ENCODE data around the gene LRP1B. TPM values are rescaled to one million over a fixed set of nuclear protein-coding genes. Genes with fewer than 3 reads are reported as not detected.

The LRP1B gene
- total and polyA plus RNA-seq, 4 donors, result 0.01 to 0.84 (median 0.17) TPM

GRCh38 chr2:140288726-140289125 is 1842.1 kb downstream of the LRP1B start:
- no peaks in the 10 kb centered on the region for H3K27me3 ChIP-seq (ENCODE audit: control insufficient read depth in 4 of 4, insufficient read depth in 4 of 4, low read length in 3 of 4)
- H3K4me1 ChIP-seq (ENCODE audit: control insufficient read depth in 4 of 4, insufficient read depth in 4 of 4, low read length in 3 of 4), result no peaks in the 10 kb centered on the region
- H3K27ac ChIP-seq (ENCODE audit: low read depth in 1 of 2, low read length in 2 of 2), result no peak overlapping the region
- H3K4me3 ChIP-seq (ENCODE audit: low read depth in 1 of 3, low read length in 3 of 3), result no peak overlapping the region
- no peaks in the 10 kb centered on the region for H3K36me3 ChIP-seq (ENCODE audit: control insufficient read depth in 4 of 4, insufficient read depth in 3 of 4, low read depth in 1 of 4, low read length in 3 of 4)
- no peaks in the 10 kb centered on the region for H3K9me3 ChIP-seq (ENCODE audit: control insufficient read depth in 4 of 4, low read length in 3 of 4)
- TF ChIP-seq RAD21 (IDR thresholded peaks at IDR 0.05) (no peak), EGR1 (IDR thresholded peaks at IDR 0.05; ENCODE audit: low read depth in 2 of 2) (no peak), HNF4A (conservative IDR thresholded peaks at IDR 0.05) (no peak), GABPA (IDR thresholded peaks at IDR 0.05 in 1 of 2, conservative IDR thresholded peaks at IDR 0.05 in 1 of 2) (no peak), YY1 (IDR thresholded peaks at IDR 0.05) (no peak), TAF1 (conservative IDR thresholded peaks at IDR 0.05) (no peak), SP1 (IDR thresholded peaks at IDR 0.05) (no peak), JUND (IDR thresholded peaks at IDR 0.05) (no peak), REST (IDR thresholded peaks at IDR 0.05) (no peak), FOXA2 (IDR thresholded peaks at IDR 0.05) (no peak), RXRA (IDR thresholded peaks at IDR 0.05) (no peak), FOXA1 (IDR thresholded peaks at IDR 0.05) (no peak), NR2F2 (IDR thresholded peaks at IDR 0.05) (no peak), ATF3 (IDR thresholded peaks at IDR 0.05) (no peak), HNF4G (IDR thresholded peaks at IDR 0.05) (no peak)
- TF ChIP-seq, protein P1, sequence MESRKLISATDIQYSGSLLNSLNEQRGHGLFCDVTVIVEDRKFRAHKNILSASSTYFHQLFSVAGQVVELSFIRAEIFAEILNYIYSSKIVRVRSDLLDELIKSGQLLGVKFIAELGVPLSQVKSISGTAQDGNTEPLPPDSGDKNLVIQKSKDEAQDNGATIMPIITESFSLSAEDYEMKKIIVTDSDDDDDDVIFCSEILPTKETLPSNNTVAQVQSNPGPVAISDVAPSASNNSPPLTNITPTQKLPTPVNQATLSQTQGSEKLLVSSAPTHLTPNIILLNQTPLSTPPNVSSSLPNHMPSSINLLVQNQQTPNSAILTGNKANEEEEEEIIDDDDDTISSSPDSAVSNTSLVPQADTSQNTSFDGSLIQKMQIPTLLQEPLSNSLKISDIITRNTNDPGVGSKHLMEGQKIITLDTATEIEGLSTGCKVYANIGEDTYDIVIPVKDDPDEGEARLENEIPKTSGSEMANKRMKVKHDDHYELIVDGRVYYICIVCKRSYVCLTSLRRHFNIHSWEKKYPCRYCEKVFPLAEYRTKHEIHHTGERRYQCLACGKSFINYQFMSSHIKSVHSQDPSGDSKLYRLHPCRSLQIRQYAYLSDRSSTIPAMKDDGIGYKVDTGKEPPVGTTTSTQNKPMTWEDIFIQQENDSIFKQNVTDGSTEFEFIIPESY (IDR thresholded peaks at IDR 0.05), result no peak
- TF ChIP-seq, protein P2, sequence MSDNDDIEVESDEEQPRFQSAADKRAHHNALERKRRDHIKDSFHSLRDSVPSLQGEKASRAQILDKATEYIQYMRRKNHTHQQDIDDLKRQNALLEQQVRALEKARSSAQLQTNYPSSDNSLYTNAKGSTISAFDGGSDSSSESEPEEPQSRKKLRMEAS (IDR thresholded peaks at IDR 0.05), result no peak
- TF ChIP-seq, protein P3, sequence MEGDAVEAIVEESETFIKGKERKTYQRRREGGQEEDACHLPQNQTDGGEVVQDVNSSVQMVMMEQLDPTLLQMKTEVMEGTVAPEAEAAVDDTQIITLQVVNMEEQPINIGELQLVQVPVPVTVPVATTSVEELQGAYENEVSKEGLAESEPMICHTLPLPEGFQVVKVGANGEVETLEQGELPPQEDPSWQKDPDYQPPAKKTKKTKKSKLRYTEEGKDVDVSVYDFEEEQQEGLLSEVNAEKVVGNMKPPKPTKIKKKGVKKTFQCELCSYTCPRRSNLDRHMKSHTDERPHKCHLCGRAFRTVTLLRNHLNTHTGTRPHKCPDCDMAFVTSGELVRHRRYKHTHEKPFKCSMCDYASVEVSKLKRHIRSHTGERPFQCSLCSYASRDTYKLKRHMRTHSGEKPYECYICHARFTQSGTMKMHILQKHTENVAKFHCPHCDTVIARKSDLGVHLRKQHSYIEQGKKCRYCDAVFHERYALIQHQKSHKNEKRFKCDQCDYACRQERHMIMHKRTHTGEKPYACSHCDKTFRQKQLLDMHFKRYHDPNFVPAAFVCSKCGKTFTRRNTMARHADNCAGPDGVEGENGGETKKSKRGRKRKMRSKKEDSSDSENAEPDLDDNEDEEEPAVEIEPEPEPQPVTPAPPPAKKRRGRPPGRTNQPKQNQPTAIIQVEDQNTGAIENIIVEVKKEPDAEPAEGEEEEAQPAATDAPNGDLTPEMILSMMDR (IDR thresholded peaks at IDR 0.05; ENCODE audit: low read depth, low read length, missing input control), result no peak
- no peak for DNase-seq (ENCODE audit: low spot score)
- H3K9ac ChIP-seq (ENCODE audit: low read depth in 1 of 2, low read length in 2 of 2), result no peak overlapping the region
